ENCODE measurements around the gene ATRX.
"Not testable (repeated sequence)": the region's sequence is repeated elsewhere in the genome, so short reads cannot be mapped to it uniquely, and the experiment has no call there.

ATRX gene

GRCh38 chrX:77638397-77638796, 147.6 kb downstream of the ATRX start:
- no peak for DNase-seq
- Histone ChIP-seq H3K27me3 (replicated peaks; ENCODE audit: control insufficient read depth, insufficient read depth, low read length, poor library complexity, severe bottlenecking) (no peaks in the 10 kb centered on the region), H3K36me3 (ENCODE audit: control insufficient read depth, insufficient read depth, low read length) (no peaks in the 10 kb centered on the region), H3K27ac (ENCODE audit: insufficient read depth, low read length, poor library complexity, severe bottlenecking) (no peak overlapping the region), H3K9me3 (ENCODE audit: control insufficient read depth, low read length) (no peaks in the 10 kb centered on the region), H3K4me3 (ENCODE audit: insufficient read depth, low read depth, low read length, poor library complexity, severe bottlenecking) (no peak overlapping the region), H3K4me1 (ENCODE audit: control insufficient read depth, insufficient read depth, low read length, poor library complexity, severe bottlenecking) (no peaks in the 10 kb centered on the region)

- H3K4me3 ChIP-seq (ENCODE audit: insufficient read depth, low read depth, low read length, poor library complexity, severe bottlenecking): no peak overlapping the region
- no peak for DNase-seq
- no peaks in the 10 kb centered on the region for H3K4me1 ChIP-seq (ENCODE audit: control insufficient read depth, insufficient read depth, low read length, poor library complexity, severe bottlenecking)
- H3K36me3 ChIP-seq (ENCODE audit: control insufficient read depth, insufficient read depth, low read length): no peaks in the 10 kb centered on the region
- no peak overlapping the region for H3K27ac ChIP-seq (ENCODE audit: insufficient read depth, low read length, poor library complexity, severe bottlenecking)
- H3K27me3 ChIP-seq (replicated peaks; ENCODE audit: control insufficient read depth, insufficient read depth, low read length, poor library complexity, severe bottlenecking): no peaks in the 10 kb centered on the region
- no peaks in the 10 kb centered on the region for H3K9me3 ChIP-seq (ENCODE audit: control insufficient read depth, low read length)
Measured at GRCh38 chrX:77635373-77635772, 150.6 kb downstream of the ATRX start.

GRCh38 chrX:77628294-77629025, 157.6 kb downstream of the ATRX start:
- Histone ChIP-seq H3K4me1 (ENCODE audit: control insufficient read depth, insufficient read depth, low read length, poor library complexity, severe bottlenecking) (no peaks in the 10 kb centered on the region), H3K27me3 (replicated peaks; ENCODE audit: control insufficient read depth, insufficient read depth, low read length, poor library complexity, severe bottlenecking) (no peaks in the 10 kb centered on the region), H3K4me3 (ENCODE audit: insufficient read depth, low read depth, low read length, poor library complexity, severe bottlenecking) (no peak overlapping the region), H3K27ac (ENCODE audit: insufficient read depth, low read length, poor library complexity, severe bottlenecking) (no peak overlapping the region), H3K9me3 (ENCODE audit: control insufficient read depth, low read length) (no peaks in the 10 kb centered on the region), H3K36me3 (ENCODE audit: control insufficient read depth, insufficient read depth, low read length) (no peaks in the 10 kb centered on the region)
- DNase-seq: no peak

GRCh38 chrX:77622672-77623071, 163.3 kb downstream of the ATRX start:
- no peaks in the 10 kb centered on the region for H3K9me3 ChIP-seq (ENCODE audit: control insufficient read depth, low read length)
- no peak overlapping the region for H3K27ac ChIP-seq (ENCODE audit: insufficient read depth, low read length, poor library complexity, severe bottlenecking)
- no peaks in the 10 kb centered on the region for H3K36me3 ChIP-seq (ENCODE audit: control insufficient read depth, insufficient read depth, low read length)
- H3K4me1 ChIP-seq (ENCODE audit: control insufficient read depth, insufficient read depth, low read length, poor library complexity, severe bottlenecking): no peaks in the 10 kb centered on the region
- H3K4me3 ChIP-seq (ENCODE audit: insufficient read depth, low read depth, low read length, poor library complexity, severe bottlenecking): no peak overlapping the region
- H3K27me3 ChIP-seq (replicated peaks; ENCODE audit: control insufficient read depth, insufficient read depth, low read length, poor library complexity, severe bottlenecking): no peaks in the 10 kb centered on the region
- no peak for DNase-seq

GRCh38 chrX:77622233-77622632, 163.8 kb downstream of the ATRX start:
- DNase-seq: no peak
- no peaks in the 10 kb centered on the region for H3K36me3 ChIP-seq (ENCODE audit: control insufficient read depth, insufficient read depth, low read length)
- H3K4me3 ChIP-seq (ENCODE audit: insufficient read depth, low read depth, low read length, poor library complexity, severe bottlenecking): no peak overlapping the region
- no peaks in the 10 kb centered on the region for H3K27me3 ChIP-seq (replicated peaks; ENCODE audit: control insufficient read depth, insufficient read depth, low read length, poor library complexity, severe bottlenecking)
- no peaks in the 10 kb centered on the region for H3K4me1 ChIP-seq (ENCODE audit: control insufficient read depth, insufficient read depth, low read length, poor library complexity, severe bottlenecking)
- H3K27ac ChIP-seq (ENCODE audit: insufficient read depth, low read length, poor library complexity, severe bottlenecking): no peak overlapping the region
- H3K9me3 ChIP-seq (ENCODE audit: control insufficient read depth, low read length): no peaks in the 10 kb centered on the region

- H3K36me3 ChIP-seq (ENCODE audit: control insufficient read depth, insufficient read depth, low read length); H3K27ac ChIP-seq (ENCODE audit: insufficient read depth, low read length, poor library complexity, severe bottlenecking); H3K4me3 ChIP-seq (ENCODE audit: insufficient read depth, low read depth, low read length, poor library complexity, severe bottlenecking); H3K27me3 ChIP-seq (replicated peaks; ENCODE audit: control insufficient read depth, insufficient read depth, low read length, poor library complexity, severe bottlenecking); H3K4me1 ChIP-seq (ENCODE audit: control insufficient read depth, insufficient read depth, low read length, poor library complexity, severe bottlenecking); H3K9me3 ChIP-seq (ENCODE audit: control insufficient read depth, low read length); DNase-seq: not testable (repeated sequence)
Measured at GRCh38 chrX:77621453-77621852, 164.6 kb downstream of the ATRX start.

- DNase-seq: no peak
- Histone ChIP-seq H3K9me3 (ENCODE audit: control insufficient read depth, low read length) (no peaks in the 10 kb centered on the region), H3K27ac (ENCODE audit: insufficient read depth, low read length, poor library complexity, severe bottlenecking) (no peak overlapping the region), H3K4me3 (ENCODE audit: insufficient read depth, low read depth, low read length, poor library complexity, severe bottlenecking) (no peak overlapping the region), H3K27me3 (replicated peaks; ENCODE audit: control insufficient read depth, insufficient read depth, low read length, poor library complexity, severe bottlenecking) (no peaks in the 10 kb centered on the region), H3K4me1 (ENCODE audit: control insufficient read depth, insufficient read depth, low read length, poor library complexity, severe bottlenecking) (no peaks in the 10 kb centered on the region), H3K36me3 (ENCODE audit: control insufficient read depth, insufficient read depth, low read length) (peaks cover 3% of the 10 kb centered on the region)
Measured at GRCh38 chrX:77617206-77617605, 168.8 kb downstream of the ATRX start.

- no peak for DNase-seq
- H3K4me1 ChIP-seq (ENCODE audit: control insufficient read depth, insufficient read depth, low read length, poor library complexity, severe bottlenecking): no peaks in the 10 kb centered on the region
- H3K27me3 ChIP-seq (replicated peaks; ENCODE audit: control insufficient read depth, insufficient read depth, low read length, poor library complexity, severe bottlenecking): no peaks in the 10 kb centered on the region
- H3K27ac ChIP-seq (ENCODE audit: insufficient read depth, low read length, poor library complexity, severe bottlenecking): no peak overlapping the region
- H3K9me3 ChIP-seq (ENCODE audit: control insufficient read depth, low read length): no peaks in the 10 kb centered on the region
- H3K36me3 ChIP-seq (ENCODE audit: control insufficient read depth, insufficient read depth, low read length): no peaks in the 10 kb centered on the region
- no peak overlapping the region for H3K4me3 ChIP-seq (ENCODE audit: insufficient read depth, low read depth, low read length, poor library complexity, severe bottlenecking)
Measured at GRCh38 chrX:77603635-77604336, 182.2 kb downstream of the ATRX start.

- no peaks in the 10 kb centered on the region for H3K36me3 ChIP-seq (ENCODE audit: control insufficient read depth, insufficient read depth, low read length)
- no peaks in the 10 kb centered on the region for H3K4me1 ChIP-seq (ENCODE audit: control insufficient read depth, insufficient read depth, low read length, poor library complexity, severe bottlenecking)
- H3K27me3 ChIP-seq (replicated peaks; ENCODE audit: control insufficient read depth, insufficient read depth, low read length, poor library complexity, severe bottlenecking): no peaks in the 10 kb centered on the region
- H3K27ac ChIP-seq (ENCODE audit: insufficient read depth, low read length, poor library complexity, severe bottlenecking): no peak overlapping the region
- no peaks in the 10 kb centered on the region for H3K9me3 ChIP-seq (ENCODE audit: control insufficient read depth, low read length)
- DNase-seq: no peak
- H3K4me3 ChIP-seq (ENCODE audit: insufficient read depth, low read depth, low read length, poor library complexity, severe bottlenecking): no peak overlapping the region
Measured at GRCh38 chrX:77597511-77597910, 188.5 kb downstream of the ATRX start.

- Histone ChIP-seq H3K36me3 (ENCODE audit: control insufficient read depth, insufficient read depth, low read length) (no peaks in the 10 kb centered on the region), H3K27me3 (replicated peaks; ENCODE audit: control insufficient read depth, insufficient read depth, low read length, poor library complexity, severe bottlenecking) (no peaks in the 10 kb centered on the region), H3K4me3 (ENCODE audit: insufficient read depth, low read depth, low read length, poor library complexity, severe bottlenecking) (no peak overlapping the region), H3K27ac (ENCODE audit: insufficient read depth, low read length, poor library complexity, severe bottlenecking) (no peak overlapping the region), H3K4me1 (ENCODE audit: control insufficient read depth, insufficient read depth, low read length, poor library complexity, severe bottlenecking) (no peaks in the 10 kb centered on the region), H3K9me3 (ENCODE audit: control insufficient read depth, low read length) (no peaks in the 10 kb centered on the region)
- DNase-seq: no peak
Measured at GRCh38 chrX:77597090-77597489, 188.9 kb downstream of the ATRX start.

All from effector memory CD4-positive, alpha-beta T cell (primary cell).